ENCODE results near the gene GP5. TPM values are rescaled to one million over a fixed set of nuclear protein-coding genes. Genes with fewer than 3 reads are reported as not detected.

Gene GP5
- polyA plus RNA-seq, 3 donors, result 0.61 to 0.86 (median 0.71) TPM

DNA sequence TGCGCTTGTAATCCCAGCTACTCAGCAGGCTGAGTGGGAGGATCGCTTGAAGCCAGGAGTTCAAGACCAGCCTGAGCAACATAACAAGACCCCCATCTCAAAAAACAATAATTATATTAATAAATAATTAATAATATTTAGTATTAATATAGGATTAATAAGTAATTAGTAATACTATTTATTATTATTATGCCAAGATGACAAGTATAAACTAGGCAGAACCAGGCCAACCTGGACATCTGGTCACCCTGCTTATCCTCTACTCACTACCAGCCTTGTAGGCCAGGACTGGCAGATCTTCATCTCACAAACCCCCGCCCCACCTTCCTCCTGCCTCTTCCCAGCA lies 48.4 kb downstream of the GP5 start:
- no peak for DNase-seq

DNA sequence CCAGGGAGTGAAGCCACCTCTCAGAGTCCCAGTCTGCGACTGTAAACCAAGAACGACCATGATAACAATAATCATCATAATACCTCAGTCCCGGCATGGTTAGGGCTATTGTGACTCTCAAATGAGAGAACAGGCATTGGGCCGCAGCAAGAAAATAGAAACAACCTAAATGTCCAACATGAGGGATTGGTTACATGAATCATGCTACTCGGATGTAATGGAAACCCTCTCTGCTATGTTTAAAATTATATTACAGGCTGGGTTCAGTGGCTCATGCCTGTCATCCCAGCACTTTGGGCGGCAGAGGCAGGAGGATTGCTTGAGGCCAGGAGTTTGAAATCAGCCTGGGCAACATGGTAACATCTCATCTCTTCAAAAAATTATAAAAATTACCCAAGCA lies 50.7 kb downstream of the GP5 start:
- no peak for DNase-seq

DNA sequence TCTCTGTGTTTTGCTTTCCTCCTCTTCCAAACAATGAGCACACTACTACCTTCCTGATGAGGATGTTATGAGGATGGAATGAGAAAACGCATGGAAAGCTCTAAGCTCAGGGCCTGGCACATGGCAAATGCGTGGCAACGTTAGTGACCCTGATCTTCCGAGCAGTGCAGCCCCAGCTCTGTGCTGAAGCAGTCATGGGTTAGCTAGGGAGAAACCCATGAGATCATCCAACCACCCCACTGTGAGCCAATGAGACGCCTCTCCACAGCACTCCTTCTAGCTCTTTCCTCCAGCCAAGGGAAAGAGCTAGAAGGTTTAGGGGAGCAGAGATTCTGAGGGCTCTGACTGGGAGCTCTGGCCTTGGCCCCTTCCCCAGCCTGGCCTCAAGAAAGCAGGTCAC lies 52.4 kb downstream of the GP5 start:
- DNase-seq, result no peak

DNA sequence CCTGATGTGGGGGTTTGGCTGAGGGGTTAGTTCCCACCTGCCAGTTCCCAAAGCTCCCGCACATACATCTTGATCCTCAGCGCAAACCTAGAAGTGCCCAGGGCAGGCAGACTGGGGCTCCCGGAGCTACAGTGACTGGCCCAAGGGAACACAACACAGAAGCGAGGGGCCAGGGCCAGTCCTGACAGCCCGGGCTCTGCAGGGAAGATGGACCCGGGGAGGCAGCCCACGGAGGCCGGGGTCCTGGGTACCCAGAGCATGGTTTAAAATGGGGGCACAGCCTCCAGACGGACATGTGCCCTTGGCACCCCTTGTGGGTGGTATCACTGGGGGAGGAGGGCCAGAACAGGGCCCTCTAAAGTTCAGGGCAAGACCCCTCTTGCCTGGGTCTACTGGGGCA lies 53.0 kb downstream of the GP5 start:
- DNase-seq, result no peak

Other genes starting within 250 kb of the GP5 start
- gene CPN2, start 47.9 kb downstream of the GP5 start, polyA plus RNA-seq (ENCODE audit: insufficient read length in 3 of 3), result under 1 TPM; 0.41 to 0.74 (median 0.62) TPM
- under 1 TPM in 2 of 3 donors, not detected in 1; 0.12 to 0.13 TPM for gene LRRC15, start 29.5 kb downstream of the GP5 start, polyA plus RNA-seq (ENCODE audit: insufficient read length in 3 of 3)
- gene ATP13A3, start 87.7 kb upstream of the GP5 start, polyA plus RNA-seq (ENCODE audit: insufficient read length in 3 of 3), result 100 to 1,000 TPM in 2 of 3 donors, 10 to 100 TPM in 1; 86.7 to 123 (median 114) TPM
- 10 to 100 TPM; 16.8 to 24.6 (median 20.2) TPM for gene TMEM44, start 234.2 kb upstream of the GP5 start, polyA plus RNA-seq (ENCODE audit: insufficient read length in 3 of 3)